Lower leg skin (tissue), 3 donors: ENCODE measurements around the gene CTRL.

Source experiments
- POLR2A ChIP-seq, 2 donors: fragments of 450-650 bp; IDR thresholded peaks; one replicate each; pipeline ENCODE4 v1.6.1; 2016 to 2017; ENCODE audit warnings: antibody characterized with exemption in 2 of 2, mild to moderate bottlenecking in 1 of 2, moderate library complexity in 1 of 2
- TF ChIP-seq, protein P1 (sequence below), 3 donors: fragments of 450-650 bp; IDR thresholded peaks; one replicate each; pipeline ENCODE4 v1.5.1; 2016; ENCODE audit warnings: antibody characterized with exemption in 3 of 3, mild to moderate bottlenecking in 3 of 3, moderate library complexity in 2 of 3

DNA sequence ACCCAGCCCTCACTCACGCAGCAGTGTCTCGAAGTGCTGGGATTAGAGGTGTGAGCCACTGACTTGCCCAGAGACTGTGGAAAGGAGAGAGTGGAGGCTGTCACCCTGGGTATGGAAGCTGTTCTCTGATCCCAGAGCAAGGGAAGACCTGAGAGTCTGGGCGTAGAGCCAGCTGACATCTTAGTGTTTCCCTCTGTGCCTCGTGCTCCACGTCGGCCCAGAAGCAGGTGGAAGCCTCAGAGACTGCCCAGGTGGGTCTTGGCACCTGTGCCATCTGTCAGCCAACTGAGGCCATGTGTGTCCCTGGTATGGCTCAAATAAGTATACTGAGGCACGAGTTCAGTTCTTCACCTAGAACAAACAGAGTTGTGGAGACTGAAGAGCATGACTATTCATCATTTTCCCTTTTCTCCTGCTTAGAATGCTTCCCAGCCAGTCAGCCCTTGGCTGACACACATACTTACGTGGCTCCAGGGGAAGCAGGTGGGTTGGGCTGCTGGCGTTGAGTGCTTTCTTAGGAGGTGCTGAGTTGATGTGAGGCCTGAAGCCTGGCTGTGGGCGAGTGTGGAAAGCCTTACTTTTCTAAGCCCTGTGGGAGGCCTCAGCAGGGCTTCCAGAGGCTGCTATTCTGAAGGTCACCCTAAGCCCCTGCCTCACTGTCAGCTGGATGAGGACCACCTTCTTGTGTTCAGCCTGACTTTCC, 8.1 kb downstream of the CTRL start:
- TF ChIP-seq, protein P1, sequence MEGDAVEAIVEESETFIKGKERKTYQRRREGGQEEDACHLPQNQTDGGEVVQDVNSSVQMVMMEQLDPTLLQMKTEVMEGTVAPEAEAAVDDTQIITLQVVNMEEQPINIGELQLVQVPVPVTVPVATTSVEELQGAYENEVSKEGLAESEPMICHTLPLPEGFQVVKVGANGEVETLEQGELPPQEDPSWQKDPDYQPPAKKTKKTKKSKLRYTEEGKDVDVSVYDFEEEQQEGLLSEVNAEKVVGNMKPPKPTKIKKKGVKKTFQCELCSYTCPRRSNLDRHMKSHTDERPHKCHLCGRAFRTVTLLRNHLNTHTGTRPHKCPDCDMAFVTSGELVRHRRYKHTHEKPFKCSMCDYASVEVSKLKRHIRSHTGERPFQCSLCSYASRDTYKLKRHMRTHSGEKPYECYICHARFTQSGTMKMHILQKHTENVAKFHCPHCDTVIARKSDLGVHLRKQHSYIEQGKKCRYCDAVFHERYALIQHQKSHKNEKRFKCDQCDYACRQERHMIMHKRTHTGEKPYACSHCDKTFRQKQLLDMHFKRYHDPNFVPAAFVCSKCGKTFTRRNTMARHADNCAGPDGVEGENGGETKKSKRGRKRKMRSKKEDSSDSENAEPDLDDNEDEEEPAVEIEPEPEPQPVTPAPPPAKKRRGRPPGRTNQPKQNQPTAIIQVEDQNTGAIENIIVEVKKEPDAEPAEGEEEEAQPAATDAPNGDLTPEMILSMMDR (IDR thresholded peaks at IDR 0.05): no peak
- TF ChIP-seq POLR2A (IDR thresholded peaks at IDR 0.05): no peak
